ENCODE measurements around the gene RGL3.
"Not testable (repeated sequence)": the region's sequence is repeated elsewhere in the genome, so short reads cannot be mapped to it uniquely, and the experiment has no call there.

Gene RGL3

GRCh38 chr19:11448410-11448809 lies 29.3 kb upstream of the RGL3 start:
- DNase-seq: no peak

DNA sequence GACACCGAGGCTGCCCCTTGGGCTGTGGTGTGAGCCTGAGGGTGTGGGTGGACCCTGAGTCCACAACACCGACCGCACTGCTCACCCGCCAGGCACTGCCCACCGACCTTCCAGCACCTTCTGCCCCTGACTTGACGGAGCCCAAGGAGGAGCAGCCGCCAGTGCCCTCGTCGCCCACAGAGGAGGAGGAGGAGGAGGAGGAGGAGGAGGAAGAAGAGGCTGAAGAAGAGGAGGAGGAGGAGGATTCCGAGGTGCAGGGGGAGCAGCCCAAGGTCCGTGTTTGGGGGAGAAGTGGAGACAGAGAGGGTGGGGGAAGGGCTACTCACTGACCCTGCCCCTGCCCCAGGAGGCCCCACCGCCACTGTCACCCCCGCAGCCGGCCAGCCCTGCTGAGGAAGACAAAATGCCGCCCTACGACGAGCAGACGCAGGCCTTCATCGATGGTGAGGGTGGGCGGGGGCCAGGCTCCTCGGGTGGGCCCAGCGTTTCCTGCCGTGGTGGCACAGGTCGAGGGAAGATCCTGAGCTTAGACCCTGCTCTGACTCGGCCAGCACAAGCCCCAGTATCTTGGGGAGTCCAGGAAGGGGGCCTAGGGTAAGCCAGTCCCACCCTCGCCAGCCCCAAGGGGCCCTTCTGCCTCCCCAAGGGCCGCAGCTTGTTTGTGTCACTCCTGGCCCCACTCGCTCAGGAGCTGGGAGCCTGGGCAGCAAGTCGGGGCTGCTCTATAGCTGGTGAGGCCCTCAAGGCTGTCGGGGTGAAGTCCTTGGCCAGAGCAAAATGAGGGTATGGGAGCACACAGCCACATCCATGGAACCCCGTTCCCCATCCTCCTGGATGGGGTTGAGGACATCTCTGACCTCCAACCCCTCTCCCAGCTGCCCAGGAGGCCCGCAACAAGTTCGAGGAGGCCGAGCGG lies 28.5 kb upstream of the RGL3 start:
- no peak for DNase-seq

DNA sequence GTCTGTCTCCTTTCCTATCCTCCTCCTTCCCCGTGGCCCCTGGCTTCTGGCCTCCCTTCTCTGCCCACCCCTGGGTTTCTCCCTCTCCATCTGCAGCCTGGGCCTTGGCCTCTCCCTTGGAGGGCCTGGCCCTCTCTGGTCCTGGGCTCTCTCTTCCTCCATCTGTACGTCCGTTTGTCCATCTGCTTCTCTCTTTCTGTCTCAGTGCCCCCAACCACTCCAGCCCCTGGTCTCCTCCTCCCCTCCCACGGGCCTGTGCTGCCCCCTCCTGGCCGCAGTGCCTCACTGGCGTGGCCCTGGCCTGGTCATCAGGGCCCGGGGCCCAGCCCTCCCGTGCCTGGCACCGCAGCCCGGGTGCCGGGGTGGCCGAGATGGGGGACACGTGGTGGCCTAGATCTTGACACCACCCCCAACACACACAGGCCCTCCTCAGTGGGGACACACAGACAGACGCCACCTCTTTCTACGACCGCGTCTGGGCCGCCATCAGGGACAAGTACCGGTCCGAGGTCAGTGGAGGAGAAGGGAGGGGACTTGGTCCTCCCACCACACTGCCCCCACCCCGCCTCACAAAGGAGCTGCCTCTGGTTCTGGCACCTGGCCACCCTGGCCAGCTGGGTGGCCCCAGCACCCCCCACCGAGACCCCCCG lies 27.7 kb upstream of the RGL3 start:
- peak; percentile 40 for DNase-seq

GRCh38 chr19:11446271-11446651 lies 27.1 kb upstream of the RGL3 start:
- no peak for DNase-seq

GRCh38 chr19:11445141-11445540 lies 26.0 kb upstream of the RGL3 start:
- DNase-seq: no peak

- DNase-seq: no peak
These were observed 24.9 kb upstream of the RGL3 start for GRCh38 chr19:11444059-11444458.

DNA sequence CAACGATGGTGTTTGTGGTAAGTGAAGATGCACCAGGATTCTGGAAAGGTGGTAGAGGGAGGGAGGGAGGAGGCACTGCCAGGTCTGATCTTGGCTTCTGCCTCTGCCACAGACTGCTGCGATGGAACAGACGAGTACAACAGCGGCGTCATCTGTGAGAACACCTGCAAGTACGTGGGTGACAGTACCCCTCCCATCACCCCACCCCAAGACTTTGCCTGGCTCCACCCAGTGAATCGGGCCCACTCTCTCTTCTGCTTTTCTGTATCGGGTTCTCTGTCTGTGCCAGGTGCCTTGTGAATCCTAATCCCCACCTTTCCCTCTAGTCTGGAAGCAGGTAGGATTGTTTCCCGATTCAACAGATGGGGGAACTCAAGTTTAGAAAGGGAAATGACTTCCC lies 18.8 kb upstream of the RGL3 start:
- no peak for DNase-seq

- DNase-seq: no peak
These were observed 16.8 kb upstream of the RGL3 start for GRCh38 chr19:11435833-11436313.

- DNase-seq: peak; percentile 99
These were observed 16.1 kb upstream of the RGL3 start, which contains the start of the genes ODAD3 and PRKCSH for GRCh38 chr19:11435057-11435832. Gene ODAD3 (minus strand): TSS chr19:11435121. CDS start chr19:11435016, 105 bp downstream. Gene PRKCSH (plus strand): TSS chr19:11435635. CDS start chr19:11436118, 483 bp downstream.

DNA sequence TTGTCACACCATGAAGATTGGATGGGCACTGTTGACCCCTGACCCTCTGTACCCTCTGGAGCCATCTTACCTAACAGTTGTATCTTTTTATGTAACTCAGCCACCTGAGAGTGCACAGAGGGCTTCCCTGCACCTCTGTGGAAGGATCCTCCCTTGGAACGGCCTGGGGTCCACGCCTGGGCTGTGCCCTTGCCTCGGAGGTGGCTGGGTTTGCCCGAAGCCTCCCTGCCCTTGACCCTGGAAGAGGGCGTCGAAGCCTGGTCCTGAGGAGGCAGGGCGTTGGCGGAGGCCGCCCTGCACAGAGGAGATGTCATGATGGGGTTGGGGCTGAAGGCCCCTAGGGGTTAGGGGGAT lies 15.6 kb upstream of the RGL3 start:
- no peak for DNase-seq

DNA sequence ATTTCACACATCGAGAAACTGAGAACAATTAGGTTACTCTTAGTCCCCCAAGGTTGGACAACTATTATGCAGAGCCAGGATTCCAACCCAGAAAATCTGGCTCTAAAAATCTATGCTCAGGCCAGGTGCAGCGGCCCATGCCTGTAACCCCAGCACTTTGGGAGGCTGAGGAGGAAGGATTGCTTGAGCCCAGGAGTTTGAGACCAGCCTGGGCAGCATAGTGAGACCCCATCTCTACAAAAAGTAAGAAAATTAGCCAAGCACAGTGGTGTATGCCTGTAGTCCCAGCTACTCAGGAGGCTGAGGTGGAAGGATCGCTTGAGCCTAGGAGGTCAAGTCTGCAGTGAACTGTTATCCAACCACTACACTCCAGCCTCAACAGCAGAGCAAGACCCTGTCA lies 14.4 kb upstream of the RGL3 start:
- not testable (repeated sequence) for DNase-seq

DNA sequence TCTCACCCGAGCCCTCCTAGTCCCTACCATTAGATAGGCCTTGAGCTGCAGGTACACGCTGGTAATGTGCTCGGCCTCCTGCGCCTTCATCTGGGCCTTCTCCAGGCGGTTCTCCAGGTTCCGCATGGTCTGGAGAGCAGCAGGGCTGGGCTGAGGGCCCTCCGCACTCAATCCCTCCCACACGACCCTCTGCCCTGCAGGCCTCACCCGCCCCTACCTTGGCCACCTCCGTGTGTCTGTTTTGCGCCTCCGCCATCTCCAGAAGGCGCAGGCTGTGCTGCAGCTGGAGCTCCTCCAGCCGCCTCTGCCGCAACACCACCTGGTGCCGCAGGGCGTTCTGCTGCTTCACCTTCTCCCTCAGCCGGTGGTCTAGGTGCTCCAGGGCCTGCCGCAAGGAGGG lies 7.5 kb upstream of the RGL3 start:
- no peak for DNase-seq

GRCh38 chr19:11425719-11426457 lies 6.8 kb upstream of the RGL3 start:
- no peak for DNase-seq

GRCh38 chr19:11423791-11424181 lies 4.7 kb upstream of the RGL3 start:
- DNase-seq: no peak

- DNase-seq: no peak
These were observed 4.2 kb upstream of the RGL3 start for GRCh38 chr19:11423164-11423790.

DNA sequence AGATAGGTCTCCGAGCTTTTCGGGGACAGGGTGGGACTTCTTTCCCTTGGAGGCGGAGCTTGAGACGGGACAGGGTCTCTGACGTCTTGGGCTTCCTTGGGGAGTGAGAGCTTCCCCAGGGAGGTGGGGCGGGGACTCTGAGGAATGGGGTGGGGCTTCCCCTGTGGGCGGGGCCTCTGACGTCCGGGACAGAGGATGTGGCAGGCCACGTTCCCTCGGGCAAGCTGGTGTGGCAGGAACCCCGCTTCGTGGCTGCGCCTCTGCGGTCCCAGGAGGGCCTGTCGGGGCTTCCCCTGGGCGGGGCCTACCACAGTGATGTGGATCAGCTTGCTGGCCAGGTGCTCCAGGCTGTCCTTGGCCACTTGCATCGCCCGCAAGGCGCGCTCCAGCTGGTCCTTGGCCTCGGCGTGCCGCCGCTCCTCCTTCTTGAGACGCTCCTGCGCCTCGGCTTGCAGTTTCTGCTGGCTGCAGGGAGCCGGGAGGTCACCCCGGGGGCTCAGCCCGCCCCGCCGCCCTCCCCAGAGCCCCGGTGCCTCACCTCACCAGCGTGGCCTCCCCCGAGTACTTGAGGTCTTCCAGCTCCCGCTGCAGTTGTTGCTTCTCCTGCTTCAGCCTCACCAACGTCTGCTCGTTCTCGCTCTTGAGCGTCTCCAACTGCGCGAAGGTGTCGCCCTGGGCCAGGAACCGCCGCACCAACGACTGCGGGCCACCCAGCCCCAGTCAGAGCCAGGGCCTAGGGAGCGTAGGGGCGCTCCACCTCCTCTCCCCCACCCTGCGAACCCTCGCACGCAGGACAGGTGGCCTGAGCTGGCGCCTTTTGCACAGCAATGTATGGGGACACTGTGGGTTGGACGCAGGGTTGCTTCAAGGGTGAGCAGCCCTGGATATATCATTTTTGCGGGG lies 3.3 kb upstream of the RGL3 start:
- peak; percentile 81 for DNase-seq

DNA sequence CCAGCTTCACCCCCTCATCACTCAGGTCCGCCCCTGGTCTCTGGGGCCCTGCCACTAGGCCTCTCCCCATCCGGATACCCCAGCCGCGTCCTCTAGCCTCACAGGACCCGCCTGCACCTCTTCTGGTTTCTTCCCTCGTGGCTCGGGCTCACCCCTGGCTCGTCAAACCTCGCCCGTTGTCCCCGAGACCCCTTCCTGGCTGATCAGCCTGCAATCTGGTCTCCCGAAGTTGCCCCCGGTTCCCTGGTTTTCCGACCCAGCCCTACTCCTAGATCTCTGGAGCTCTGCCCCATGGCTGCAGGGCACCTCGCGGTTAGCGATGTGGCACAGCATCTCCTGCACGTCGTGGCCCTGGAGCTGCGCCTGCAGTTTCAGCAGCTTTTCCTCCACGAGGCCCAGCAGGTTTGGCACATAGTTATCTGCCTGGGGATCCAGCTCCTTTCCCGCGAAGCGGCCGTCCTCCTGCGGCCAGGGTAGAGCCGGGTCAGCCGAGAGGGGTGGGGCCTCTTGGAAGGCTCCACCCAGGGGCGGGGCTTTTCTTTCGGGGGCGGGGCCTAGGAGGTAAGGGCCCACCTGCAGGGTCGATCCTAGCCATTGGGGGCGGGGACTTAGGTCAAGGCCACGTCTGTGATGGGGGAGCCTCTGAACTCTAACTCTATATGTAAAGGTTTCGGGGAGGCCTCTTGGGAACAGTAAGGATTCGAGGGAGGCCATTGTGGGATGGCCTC lies 2.4 kb upstream of the RGL3 start:
- DNase-seq: peak; percentile 51

DNA sequence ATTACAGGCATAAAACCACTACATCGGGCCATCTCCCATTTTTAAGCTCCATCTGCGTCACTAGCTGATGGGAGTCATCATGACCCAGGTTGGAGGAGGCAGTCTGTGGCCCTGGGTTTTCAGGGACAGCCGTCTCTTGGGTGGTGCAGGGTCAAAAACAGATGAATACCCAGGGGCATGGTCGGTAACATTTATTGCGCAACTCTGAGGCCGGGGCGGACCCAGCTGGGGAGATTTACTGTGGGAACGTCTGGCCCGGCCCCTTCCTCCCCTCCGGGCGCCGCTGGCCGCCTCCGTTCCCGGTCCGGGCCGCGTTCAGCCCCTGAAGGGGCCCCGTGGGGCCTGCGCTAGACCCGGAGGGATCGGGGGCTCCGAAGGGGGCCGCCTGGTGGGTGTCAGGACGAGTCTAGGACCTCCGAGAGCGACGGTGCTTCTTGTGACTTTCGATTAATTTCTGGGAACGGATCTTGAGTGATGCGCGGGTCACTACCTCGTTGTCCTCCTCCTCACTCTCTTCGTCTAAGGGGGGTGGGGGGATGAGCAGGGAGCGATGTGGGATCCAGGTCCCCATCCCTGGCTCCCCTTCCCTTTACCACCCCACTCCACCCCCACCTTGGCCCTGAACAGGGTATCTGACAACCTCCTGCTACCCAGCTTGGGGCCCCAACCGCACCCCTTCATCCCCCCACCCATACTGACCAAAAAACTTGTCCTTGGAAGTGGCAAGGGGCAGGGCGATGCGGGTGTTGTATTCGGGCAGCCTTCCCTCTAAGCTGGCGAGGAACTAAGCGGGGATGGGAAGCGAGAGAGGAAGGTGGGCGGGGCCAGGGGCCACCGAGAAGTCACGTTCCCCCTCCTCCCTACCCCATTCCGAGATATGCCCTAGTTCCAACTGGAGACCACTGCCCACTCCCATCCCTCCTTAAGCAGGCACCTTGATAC lies 1.6 kb upstream of the RGL3 start:
- no peak for DNase-seq

GRCh38 chr19:11418094-11418548 lies 993 bp downstream of the RGL3 start:
- DNase-seq: no peak
